PC-3 (cell line): ENCODE results near the gene BCAT1. TPM values are rescaled to one million over a fixed set of nuclear protein-coding genes. Genes with fewer than 3 reads are reported as not detected.

Source experiments
- ATAC-seq: fragments of 200-7000 bp; cut with Tn5 transposase; 2 replicates; pipeline ENCODE4 v1.9.1; 2020; ENCODE audit warnings: mild to moderate bottlenecking, moderate library complexity
- BruUV-seq: library from RNA; stranded (reverse); fragments of 400-500 nt; replicated peaks from 2 replicates; lab custom pipeline; 2021; lab: Mats Ljungman, UMichigan
- CTCF ChIA-PET: fragments of 300-600 bp; sonication (Branson Sonifier 250); formaldehyde crosslinking; loops from one replicate; lab custom pipeline; 2022; ENCODE audit warnings: antibody characterized with exemption; lab: Charles Lee
- POLR2A ChIA-PET: fragments of 300-600 bp; sonication (Branson Sonifier 250); formaldehyde crosslinking; loops from one replicate; lab custom pipeline; 2022; ENCODE audit warnings: antibody characterized with exemption; ENCODE audit not compliant: unreplicated experiment; lab: Charles Lee
- DNase-seq: peaks from one replicate; pipeline ENCODE4 v3.0.0-alpha.2; 2015
- H2AFZ ChIP-seq: fragments of 300-600 bp; sonication (generic); 2 replicates; pipeline ENCODE4 v1.6.0; 2016; ENCODE audit warnings: antibody characterized with exemption, low read length
- H3F3A ChIP-seq: fragments of 300-600 bp; sonication (generic); one replicate; pipeline ENCODE4 v1.6.0; 2017; ENCODE audit warnings: antibody characterized with exemption, low read length, control low read depth, mild to moderate bottlenecking; ENCODE audit not compliant: unreplicated experiment
- H3K27ac ChIP-seq: fragments of 300-600 bp; sonication (generic); 2 replicates; pipeline ENCODE4 v1.5.1; 2016; ENCODE audit warnings: mild to moderate bottlenecking, low read length
- H3K27me3 ChIP-seq: fragments of 300-600 bp; sonication (generic); 2 replicates; pipeline ENCODE4 v1.6.1; 2016; ENCODE audit warnings: low read length, mixed read lengths
- H3K36me3 ChIP-seq: fragments of 300-600 bp; sonication (generic); 2 replicates; pipeline ENCODE4 v1.6.1; 2016; ENCODE audit warnings: low read depth, mixed run types, low read length, mixed read lengths
- H3K4me1 ChIP-seq: fragments of 300-600 bp; sonication (generic); 2 replicates; pipeline ENCODE4 v1.5.1; 2016; ENCODE audit warnings: low read length; ENCODE audit not compliant: insufficient read depth
- H3K4me2 ChIP-seq: fragments of 300-600 bp; sonication (generic); 2 replicates; pipeline ENCODE4 v1.6.0; 2016; ENCODE audit warnings: low read length
- H3K4me3 ChIP-seq: fragments of 300-600 bp; sonication (generic); 2 replicates; pipeline ENCODE4 v1.5.1; 2016; ENCODE audit warnings: mild to moderate bottlenecking, low read length, mixed read lengths
- H3K79me2 ChIP-seq: fragments of 300-600 bp; sonication (generic); 2 replicates; pipeline ENCODE4 v1.6.1; 2017; ENCODE audit warnings: low read length, mixed read lengths
- H3K9ac ChIP-seq: fragments of 300-600 bp; sonication (generic); 2 replicates; pipeline ENCODE4 v1.6.0; 2016; ENCODE audit warnings: mild to moderate bottlenecking, low read length
- H3K9me2 ChIP-seq: fragments of 300-600 bp; sonication (generic); replicated peaks from 2 replicates; pipeline ENCODE4 v1.6.1; 2016; ENCODE audit warnings: mixed run types, low read length, mixed read lengths
- H3K9me3 ChIP-seq: fragments of 300-600 bp; sonication (generic); 2 replicates; pipeline ENCODE4 v1.6.1; 2016; ENCODE audit warnings: low read length, mixed read lengths
- H4K20me1 ChIP-seq: fragments of 300-600 bp; sonication (generic); 2 replicates; pipeline ENCODE4 v1.6.1; 2016; ENCODE audit warnings: low read length, mixed read lengths
- EZH2 ChIP-seq: fragments of 300-600 bp; sonication (generic); IDR thresholded peaks from one replicate; pipeline ENCODE4 v1.6.1; 2017; ENCODE audit warnings: antibody characterized with exemption, mild to moderate bottlenecking, low read length; ENCODE audit not compliant: unreplicated experiment
- EZH2phosphoT487 ChIP-seq: fragments of 300-600 bp; sonication (generic); IDR thresholded peaks from 2 replicates; pipeline ENCODE4 v1.6.1; 2018; ENCODE audit warnings: mild to moderate bottlenecking, antibody characterized with exemption, low read length, borderline replicate concordance
- intact Hi-C: fragments of 100-400 bp; cut with micrococcal nuclease; formaldehyde crosslinking; loops from 2 replicates; pipeline ENCODE4 v1.9.0; 2023
- total RNA-seq: library from RNA; depleted of rRNA; stranded (reverse); fragments of >200 nt; gene quantifications from 2 replicates; pipeline ENCODE4 v1.2.3, GENCODE V29; 2014
- TF ChIP-seq, protein P1 (sequence below): fragments of 300-600 bp; sonication (generic); conservative IDR thresholded peaks from 2 replicates; pipeline ENCODE4 v1.5.1; 2017; ENCODE audit warnings: antibody characterized with exemption, low read depth, mild to moderate bottlenecking, low read length

Gene BCAT1
- total RNA-seq, 1 experiment from 2014 or later, result not detected

- H3K36me3 ChIP-seq, result no peaks in the 10 kb centered on the region
- CTCF ChIA-PET, result no interaction called here
- H3K9ac ChIP-seq, result no peak overlapping the region
- POLR2A ChIA-PET, result no interaction called here
- DNase-seq (peak; percentile 4), ATAC-seq (no peak)
- H3K4me1 ChIP-seq, result no peaks in the 10 kb centered on the region
- no peaks in the 10 kb centered on the region for H3K9me2 ChIP-seq
- no peaks in the 10 kb centered on the region for H4K20me1 ChIP-seq
- no TSS peak for BruUV-seq
- no peak overlapping the region for H3K4me3 ChIP-seq
- H3K9me3 ChIP-seq, result no peaks in the 10 kb centered on the region
- peaks cover 5% of the 10 kb centered on the region; the same call in 1 of the 2 replicates for H3K27me3 ChIP-seq
- intact Hi-C loops, result no loop called here
- no peak overlapping the region for H2AFZ ChIP-seq
- no peak for TF ChIP-seq EZH2phosphoT487
- TF ChIP-seq, protein P1, sequence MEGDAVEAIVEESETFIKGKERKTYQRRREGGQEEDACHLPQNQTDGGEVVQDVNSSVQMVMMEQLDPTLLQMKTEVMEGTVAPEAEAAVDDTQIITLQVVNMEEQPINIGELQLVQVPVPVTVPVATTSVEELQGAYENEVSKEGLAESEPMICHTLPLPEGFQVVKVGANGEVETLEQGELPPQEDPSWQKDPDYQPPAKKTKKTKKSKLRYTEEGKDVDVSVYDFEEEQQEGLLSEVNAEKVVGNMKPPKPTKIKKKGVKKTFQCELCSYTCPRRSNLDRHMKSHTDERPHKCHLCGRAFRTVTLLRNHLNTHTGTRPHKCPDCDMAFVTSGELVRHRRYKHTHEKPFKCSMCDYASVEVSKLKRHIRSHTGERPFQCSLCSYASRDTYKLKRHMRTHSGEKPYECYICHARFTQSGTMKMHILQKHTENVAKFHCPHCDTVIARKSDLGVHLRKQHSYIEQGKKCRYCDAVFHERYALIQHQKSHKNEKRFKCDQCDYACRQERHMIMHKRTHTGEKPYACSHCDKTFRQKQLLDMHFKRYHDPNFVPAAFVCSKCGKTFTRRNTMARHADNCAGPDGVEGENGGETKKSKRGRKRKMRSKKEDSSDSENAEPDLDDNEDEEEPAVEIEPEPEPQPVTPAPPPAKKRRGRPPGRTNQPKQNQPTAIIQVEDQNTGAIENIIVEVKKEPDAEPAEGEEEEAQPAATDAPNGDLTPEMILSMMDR, result peak; percentile 25; the same call in 1 of the 2 replicates
- TF ChIP-seq EZH2, result no peak
- no peaks in the 10 kb centered on the region for H3K79me2 ChIP-seq
- H3K27ac ChIP-seq, result no peak overlapping the region
- H3K4me2 ChIP-seq, result no peak overlapping the region
- no peaks in the 10 kb centered on the region for H3F3A ChIP-seq
Observed at GRCh38 chr12:24780697-24781368, 168.1 kb downstream of the BCAT1 start.

DNA sequence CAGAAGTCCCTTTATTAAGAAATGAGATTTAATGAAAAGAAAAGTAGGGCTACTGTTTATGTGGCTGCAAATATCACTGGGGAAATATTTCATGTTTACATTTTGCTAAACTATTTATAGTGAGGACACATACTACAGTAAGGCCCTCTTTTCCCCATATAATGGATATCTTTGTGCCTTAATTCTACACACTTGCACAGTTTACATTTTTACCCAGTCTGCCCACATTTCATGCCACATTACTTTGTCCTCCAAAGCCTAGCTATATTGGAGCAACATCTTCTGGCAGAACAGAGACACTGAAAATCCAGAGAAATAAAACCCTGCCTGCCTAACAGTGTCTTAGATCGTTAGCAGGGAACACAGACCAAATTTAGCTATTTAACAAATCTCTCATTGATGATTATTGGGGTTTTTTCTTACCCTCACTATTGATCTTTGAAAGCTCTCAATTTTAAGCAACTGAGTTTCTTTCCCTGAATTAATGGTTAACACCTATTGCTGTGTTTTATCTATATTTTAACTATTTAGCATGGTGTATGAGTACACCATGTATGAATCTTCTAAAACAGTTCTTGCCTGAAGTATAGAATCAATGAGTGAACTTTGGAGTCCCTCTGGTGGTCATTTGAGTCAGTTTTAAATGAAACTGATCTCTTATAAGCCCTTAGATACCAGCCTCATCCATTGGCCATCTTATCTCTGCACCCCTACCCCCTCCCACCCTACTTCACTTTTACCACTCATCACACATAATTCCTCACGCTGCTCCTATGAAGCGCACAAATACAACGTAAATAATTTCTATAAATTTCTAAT is 170.2 kb downstream of the BCAT1 start:
- Histone ChIP-seq H3K9me3 (no peaks in the 10 kb centered on the region), H3K36me3 (no peaks in the 10 kb centered on the region), H3K79me2 (no peaks in the 10 kb centered on the region), H3K9me2 (no peaks in the 10 kb centered on the region), H2AFZ (no peak overlapping the region), H3K4me3 (no peak overlapping the region), H3K4me2 (no peak overlapping the region), H3F3A (no peaks in the 10 kb centered on the region), H3K9ac (no peak overlapping the region), H3K27me3 (no peaks in the 10 kb centered on the region), H3K27ac (no peak overlapping the region), H4K20me1 (no peaks in the 10 kb centered on the region), H3K4me1 (no peaks in the 10 kb centered on the region)
- intact Hi-C loops, result no loop called here
- no TSS peak for BruUV-seq
- ATAC-seq, result no peak
- TF ChIP-seq, protein P1, result peak; percentile 32; the same call in 1 of the 2 replicates
- no peak for TF ChIP-seq EZH2
- DNase-seq, result peak; percentile 12
- ChIA-PET POLR2A (no interaction called here), CTCF (no interaction called here)

GRCh38 chr12:24777359-24777758 is 171.5 kb downstream of the BCAT1 start:
- no peaks in the 10 kb centered on the region for H3K9me3 ChIP-seq
- H3F3A ChIP-seq, result no peaks in the 10 kb centered on the region
- ATAC-seq (no peak), DNase-seq (no peak)
- no TSS peak for BruUV-seq
- H3K79me2 ChIP-seq, result no peaks in the 10 kb centered on the region
- no peak for TF ChIP-seq EZH2phosphoT487
- no peak for TF ChIP-seq EZH2
- TF ChIP-seq, protein P1, result no peak
- no peak overlapping the region for H2AFZ ChIP-seq
- no peak overlapping the region for H3K4me3 ChIP-seq
- H4K20me1 ChIP-seq, result no peaks in the 10 kb centered on the region
- no peaks in the 10 kb centered on the region for H3K4me1 ChIP-seq
- POLR2A ChIA-PET, result no interaction called here
- H3K27me3 ChIP-seq, result no peaks in the 10 kb centered on the region
- H3K4me2 ChIP-seq, result no peak overlapping the region
- H3K9ac ChIP-seq, result no peak overlapping the region
- H3K36me3 ChIP-seq, result no peaks in the 10 kb centered on the region
- intact Hi-C loops, result no loop called here
- CTCF ChIA-PET, result no interaction called here
- H3K27ac ChIP-seq, result no peak overlapping the region
- no peaks in the 10 kb centered on the region for H3K9me2 ChIP-seq
